Gastroesophageal sphincter (tissue), 3 donors: ENCODE data around the gene ILK.

Experiments
- EP300 ChIP-seq: sonication (generic); formaldehyde crosslinking; IDR thresholded peaks from one replicate; pipeline ENCODE4 v1.6.1; 2017; ENCODE audit warnings: antibody characterized with exemption, mild to moderate bottlenecking
- POLR2A ChIP-seq, 2 donors: fragments of 450-650 bp; IDR thresholded peaks; one replicate each; pipeline ENCODE4 v1.6.1; 2017; ENCODE audit warnings: antibody characterized with exemption in 2 of 2, mild to moderate bottlenecking in 2 of 2, moderate library complexity in 1 of 2
- POLR2AphosphoS5 ChIP-seq: sonication (generic); formaldehyde crosslinking; IDR thresholded peaks from one replicate; pipeline ENCODE4 v1.6.1; 2017; ENCODE audit warnings: antibody characterized with exemption
- TF ChIP-seq, protein P1 (sequence below), 4 experiments: fragments of 200-600 bp in 2 of 4; fragments of 450-650 bp in 2 of 4; sonication (generic) in 1 of 4; IDR thresholded peaks; one replicate each; pipeline ENCODE4 v1.5.1; 2017 to 2019; ENCODE audit warnings: antibody characterized with exemption in 4 of 4, mild to moderate bottlenecking in 2 of 4, moderate library complexity in 2 of 4

- TF ChIP-seq EP300 (no peak), POLR2AphosphoS5 (no peak), POLR2A (IDR thresholded peaks at IDR 0.05) (no peak)
- TF ChIP-seq, protein P1, sequence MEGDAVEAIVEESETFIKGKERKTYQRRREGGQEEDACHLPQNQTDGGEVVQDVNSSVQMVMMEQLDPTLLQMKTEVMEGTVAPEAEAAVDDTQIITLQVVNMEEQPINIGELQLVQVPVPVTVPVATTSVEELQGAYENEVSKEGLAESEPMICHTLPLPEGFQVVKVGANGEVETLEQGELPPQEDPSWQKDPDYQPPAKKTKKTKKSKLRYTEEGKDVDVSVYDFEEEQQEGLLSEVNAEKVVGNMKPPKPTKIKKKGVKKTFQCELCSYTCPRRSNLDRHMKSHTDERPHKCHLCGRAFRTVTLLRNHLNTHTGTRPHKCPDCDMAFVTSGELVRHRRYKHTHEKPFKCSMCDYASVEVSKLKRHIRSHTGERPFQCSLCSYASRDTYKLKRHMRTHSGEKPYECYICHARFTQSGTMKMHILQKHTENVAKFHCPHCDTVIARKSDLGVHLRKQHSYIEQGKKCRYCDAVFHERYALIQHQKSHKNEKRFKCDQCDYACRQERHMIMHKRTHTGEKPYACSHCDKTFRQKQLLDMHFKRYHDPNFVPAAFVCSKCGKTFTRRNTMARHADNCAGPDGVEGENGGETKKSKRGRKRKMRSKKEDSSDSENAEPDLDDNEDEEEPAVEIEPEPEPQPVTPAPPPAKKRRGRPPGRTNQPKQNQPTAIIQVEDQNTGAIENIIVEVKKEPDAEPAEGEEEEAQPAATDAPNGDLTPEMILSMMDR (IDR thresholded peaks at IDR 0.05): no peak
Observed at GRCh38 chr11:6653097-6653496, 49.5 kb downstream of the ILK start.
